Smooth muscle cell of the pulmonary artery (primary cell): ENCODE measurements around the gene THADA. TPM values are rescaled to one million over a fixed set of nuclear protein-coding genes. Genes with fewer than 3 reads are reported as not detected.

ENCODE experiments used
- total RNA-seq: library from RNA; depleted of rRNA; stranded (reverse); fragments of >200 nt; gene quantifications from 2 replicates; pipeline ENCODE4 v1.2.3, GENCODE V29; 2014

Gene THADA, protein sequence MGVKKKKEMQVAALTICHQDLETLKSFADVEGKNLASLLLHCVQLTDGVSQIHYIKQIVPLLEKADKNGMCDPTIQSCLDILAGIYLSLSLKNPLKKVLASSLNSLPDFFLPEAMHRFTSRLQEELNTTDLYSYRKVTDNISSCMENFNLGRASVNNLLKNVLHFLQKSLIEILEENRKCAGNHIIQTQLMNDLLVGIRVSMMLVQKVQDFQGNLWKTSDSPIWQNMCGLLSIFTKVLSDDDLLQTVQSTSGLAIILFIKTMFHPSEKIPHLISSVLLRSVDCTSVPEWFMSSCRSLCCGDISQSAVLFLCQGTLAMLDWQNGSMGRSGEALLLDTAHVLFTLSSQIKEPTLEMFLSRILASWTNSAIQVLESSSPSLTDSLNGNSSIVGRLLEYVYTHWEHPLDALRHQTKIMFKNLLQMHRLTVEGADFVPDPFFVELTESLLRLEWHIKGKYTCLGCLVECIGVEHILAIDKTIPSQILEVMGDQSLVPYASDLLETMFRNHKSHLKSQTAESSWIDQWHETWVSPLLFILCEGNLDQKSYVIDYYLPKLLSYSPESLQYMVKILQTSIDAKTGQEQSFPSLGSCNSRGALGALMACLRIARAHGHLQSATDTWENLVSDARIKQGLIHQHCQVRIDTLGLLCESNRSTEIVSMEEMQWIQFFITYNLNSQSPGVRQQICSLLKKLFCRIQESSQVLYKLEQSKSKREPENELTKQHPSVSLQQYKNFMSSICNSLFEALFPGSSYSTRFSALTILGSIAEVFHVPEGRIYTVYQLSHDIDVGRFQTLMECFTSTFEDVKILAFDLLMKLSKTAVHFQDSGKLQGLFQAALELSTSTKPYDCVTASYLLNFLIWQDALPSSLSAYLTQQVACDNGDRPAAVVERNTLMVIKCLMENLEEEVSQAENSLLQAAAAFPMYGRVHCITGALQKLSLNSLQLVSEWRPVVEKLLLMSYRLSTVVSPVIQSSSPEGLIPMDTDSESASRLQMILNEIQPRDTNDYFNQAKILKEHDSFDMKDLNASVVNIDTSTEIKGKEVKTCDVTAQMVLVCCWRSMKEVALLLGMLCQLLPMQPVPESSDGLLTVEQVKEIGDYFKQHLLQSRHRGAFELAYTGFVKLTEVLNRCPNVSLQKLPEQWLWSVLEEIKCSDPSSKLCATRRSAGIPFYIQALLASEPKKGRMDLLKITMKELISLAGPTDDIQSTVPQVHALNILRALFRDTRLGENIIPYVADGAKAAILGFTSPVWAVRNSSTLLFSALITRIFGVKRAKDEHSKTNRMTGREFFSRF (N-terminal part only)
- total RNA-seq = 32.1 and 32.9 TPM in 2 replicates

GRCh38 chr2:43595603-43596412 is at the start of gene THADA:
Gene THADA (minus strand): TSS chr2:43596038. CDS start chr2:43592392, 3,646 bp downstream.

GRCh38 chr2:43637030-43637803 is 41.4 kb upstream of the THADA start, which contains the start of gene PLEKHH2:
Gene PLEKHH2 (plus strand): TSS chr2:43637260. CDS start chr2:43644674, 7,414 bp downstream.

DNA sequence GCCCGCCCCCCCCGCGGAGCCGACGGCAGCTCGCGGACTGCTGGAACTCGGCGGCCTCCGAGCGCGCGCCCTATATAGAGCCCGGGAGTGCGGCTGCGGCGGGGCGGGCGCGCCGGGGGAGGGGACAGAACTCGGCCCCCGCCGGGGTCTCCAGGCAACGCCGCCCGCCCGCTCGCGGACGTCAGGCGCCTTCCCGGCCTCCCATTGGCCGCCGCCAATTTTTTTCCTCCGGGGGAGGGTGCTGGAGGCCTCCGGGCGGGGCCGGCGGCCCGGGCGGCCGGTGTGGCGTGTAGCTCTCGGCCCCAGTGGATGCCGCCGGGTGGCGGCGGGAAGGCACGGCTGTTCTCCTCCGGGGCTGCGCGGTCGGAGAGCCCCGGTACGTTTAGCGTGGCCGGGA is 369.3 kb downstream of the THADA start, which contains the start of gene ZFP36L2:
ZFP36L2 (minus strand) TSS at position 49 of the 397 bp plus-strand sequence. CDS start 291 bp downstream, outside the sequence.

Other genes with a start within 250 kb of the THADA start
- gene PLEKHH2, start 41.2 kb upstream of the THADA start, total RNA-seq = 1.7 and 8.9 TPM in 2 replicates
- 0.20 and 1.2 TPM in 2 replicates for gene C1GALT1C1L, start 80.4 kb upstream of the THADA start, total RNA-seq
- gene DYNC2LI1, start 178.0 kb upstream of the THADA start, total RNA-seq = 17.6 and 25.8 TPM in 2 replicates
- gene ABCG5, start 242.8 kb upstream of the THADA start, total RNA-seq = not detected in 2 replicates
- gene ABCG8, start 242.9 kb upstream of the THADA start, total RNA-seq = not detected in 2 replicates